HepG2 (cell line): ENCODE data around the gene SPEM2. TPM values are rescaled to one million over a fixed set of nuclear protein-coding genes. Genes with fewer than 3 reads are reported as not detected.

ENCODE experiments used
- ATAC-seq: fragments of 200-7000 bp; cut with Tn5 transposase; 3 replicates; pipeline ENCODE4 v1.9.1; 2020; ENCODE audit warnings: mild to moderate bottlenecking, moderate library complexity
- BruUV-seq: library from RNA; stranded (reverse); fragments of 400-500 nt; replicated peaks from 2 replicates; lab custom pipeline; 2021; lab: Mats Ljungman, UMichigan
- CTCF ChIA-PET: fragments of 300-600 bp; formaldehyde crosslinking; extraction: SDS; loops from one replicate; lab custom pipeline; 2021; ENCODE audit warnings: low total read pairs, inconsistent platforms, low intra/inter-chr PET ratio; lab: Yijun Ruan, JAX
- POLR2A ChIA-PET: fragments of 350-600 bp; sonication (Branson Sonifier 250); formaldehyde crosslinking; loops from one replicate; lab custom pipeline; 2020; ENCODE audit warnings: antibody characterized with exemption, inconsistent platforms; lab: Yijun Ruan, JAX
- DNase-seq: peaks from one replicate; pipeline ENCODE4 v3.0.0-alpha.2; 2015; ENCODE audit warnings: low spot score
- FAIRE-seq: peaks from 3 replicates; lab custom pipeline; 2011; peaks lifted over from hg19 to GRCh38; lab: Jason Lieb, UNC
- H2AFZ ChIP-seq: one replicate; pipeline ENCODE4 v1.6.1; 2011; ENCODE audit warnings: low read length, inconsistent platforms
- H3K27ac ChIP-seq: fragments of 300-600 bp; 3 replicates; pipeline ENCODE4 v1.8.0; 2011; ENCODE audit warnings: mixed run types, mild to moderate bottlenecking, mixed read lengths, low read length, inconsistent platforms; ENCODE audit not compliant: insufficient read depth; ENCODE audit errors: extremely low read length
- H3K27me3 ChIP-seq, 2 experiments: fragments of 200-600 bp in 1 of 2; 2 replicates in 1 of 2; 3 replicates in 1 of 2; pipeline versions ENCODE4 v1.6.0 to v1.8.0; 2011; ENCODE audit warnings: low read length in 2 of 2, mild to moderate bottlenecking in 2 of 2, moderate library complexity in 2 of 2, inconsistent platforms in 1 of 2; ENCODE audit not compliant: insufficient read depth in 2 of 2, control insufficient read depth in 1 of 2
- H3K36me3 ChIP-seq, 2 experiments: fragments of 200-600 bp in 1 of 2; replicated peaks in 1 of 2; 2 replicates in 1 of 2; 3 replicates in 1 of 2; pipeline versions ENCODE4 v1.5.1 to v1.8.0; 2011; ENCODE audit warnings: low read length in 2 of 2, inconsistent platforms in 1 of 2; ENCODE audit not compliant: insufficient read depth in 2 of 2, control insufficient read depth in 1 of 2
- H3K4me1 ChIP-seq: 2 replicates; pipeline ENCODE4 v1.5.1; 2012; ENCODE audit warnings: low read length, inconsistent platforms; ENCODE audit not compliant: insufficient read depth
- H3K4me2 ChIP-seq: 2 replicates; pipeline ENCODE4 v1.6.0; 2011; ENCODE audit warnings: low read depth, low read length, inconsistent platforms
- H3K4me3 ChIP-seq, 3 experiments: fragments of 200-600 bp in 1 of 3; sonication (generic), shearing (Covaris generic) in 1 of 3; replicated peaks in 1 of 3; 2 replicates each; pipeline ENCODE4 v1.5.1; 2011 to 2016; ENCODE audit warnings: low read length in 3 of 3, inconsistent platforms in 2 of 3, low read depth in 2 of 3, mild to moderate bottlenecking in 2 of 3, control low read depth in 1 of 3, mixed read lengths in 1 of 3; ENCODE audit not compliant: insufficient read depth in 1 of 3
- H3K79me2 ChIP-seq: one replicate; pipeline ENCODE4 v1.6.1; 2011; ENCODE audit warnings: low read length, inconsistent platforms; ENCODE audit not compliant: insufficient read depth
- H3K9ac ChIP-seq: 2 replicates; pipeline ENCODE4 v1.6.0; 2011; ENCODE audit warnings: mild to moderate bottlenecking, low read depth, low read length, inconsistent platforms; ENCODE audit not compliant: insufficient read depth
- H3K9me3 ChIP-seq: 2 replicates; pipeline ENCODE4 v1.5.1; 2012; ENCODE audit warnings: mild to moderate bottlenecking, low read length
- H4K20me1 ChIP-seq: 2 replicates; pipeline ENCODE4 v1.6.0; 2011; ENCODE audit warnings: inconsistent platforms, mild to moderate bottlenecking, low read length, moderate library complexity; ENCODE audit not compliant: insufficient read depth
- ARNTL ChIP-seq: sonication (generic); formaldehyde crosslinking; IDR thresholded peaks from 2 replicates; pipeline ENCODE4 v1.4.0; 2020; ENCODE audit warnings: mild to moderate bottlenecking, missing genetic modification reagents
- MIER3 ChIP-seq: IDR thresholded peaks from 2 replicates; pipeline ENCODE4 v1.6.1; 2016; ENCODE audit warnings: missing compliant biosample characterization, borderline replicate concordance
- MXD4 ChIP-seq: IDR thresholded peaks from 2 replicates; pipeline ENCODE4 v1.6.1; 2016; ENCODE audit warnings: mild to moderate bottlenecking, missing biosample characterization, missing genetic modification reagents
- MXI1 ChIP-seq: IDR thresholded peaks from 3 replicates; pipeline ENCODE4 v1.6.1; 2012; ENCODE audit warnings: low read depth, low read length, inconsistent platforms, borderline replicate concordance
- REPIN1 ChIP-seq: sonication (generic); formaldehyde crosslinking; IDR thresholded peaks from 2 replicates; pipeline ENCODE4 v1.8.0; 2022; ENCODE audit warnings: missing genetic modification reagents, low read depth, mild to moderate bottlenecking, borderline replicate concordance
- ZBTB20 ChIP-seq: sonication (generic); formaldehyde crosslinking; IDR thresholded peaks from 2 replicates; pipeline ENCODE4 v1.8.1; 2023; ENCODE audit warnings: missing genetic modification reagents, low read depth, mild to moderate bottlenecking, borderline replicate concordance
- ZNF329 ChIP-seq: sonication (generic); formaldehyde crosslinking; IDR thresholded peaks from 2 replicates; pipeline ENCODE4 v1.9.0; 2021; ENCODE audit warnings: low read depth, mild to moderate bottlenecking, missing genetic modification reagents
- ZNF335 ChIP-seq: sonication (generic); formaldehyde crosslinking; IDR thresholded peaks from 2 replicates; pipeline ENCODE4 v1.4.0; 2020; ENCODE audit warnings: missing genetic modification reagents
- ZNF562 ChIP-seq: sonication (generic); formaldehyde crosslinking; IDR thresholded peaks from 2 replicates; pipeline ENCODE4 v1.8.0; 2022; ENCODE audit warnings: missing genetic modification reagents, borderline replicate concordance
- WGBS: methylation state at CpG from one replicate; pipeline ENCODE4 v1.1.6; 2017; ENCODE audit warnings: low lambda C conversion rate; 5-methylcytosine and 5-hydroxymethylcytosine counted together
- in situ Hi-C: cut with HindIII; loops from 2 replicates; pipeline ENCODE4 v1.10.0; 2017; ENCODE audit warnings: low pct_unique_long_range_greater_than_20kb; ENCODE audit not compliant: extremely low pct_ligation_motif_present
- intact Hi-C: fragments of 100-400 bp; cut with micrococcal nuclease; formaldehyde crosslinking; loops from one replicate; pipeline ENCODE4 v1.10.0; 2022; ENCODE audit not compliant: unreplicated experiment
- polyA plus RNA-seq, 8 experiments: library from polyadenylated mRNA; depleted of rRNA in 3 of 8; stranded (reverse) in 7 of 8; unstranded in 1 of 8; fragments of >200 nt; fragmentation: Illumina TruSeq in 4 of 8; extraction: Trizol in 4 of 8; gene quantifications; 2 replicates each; pipeline versions ENCODE4 v1.2.1 to v1.2.3, GENCODE V29; 2011 to 2016; ENCODE audit warnings: low read depth in 4 of 8, missing spikeins in 1 of 8, mixed read lengths in 1 of 8; ENCODE audit not compliant: insufficient read depth in 1 of 8
- total RNA-seq, 5 experiments: library from RNA; depleted of rRNA; stranded (reverse); fragments of >200 nt; fragmentation: Illumina TruSeq; extraction: Trizol; gene quantifications; 2 replicates each; pipeline ENCODE4 v1.2.3, GENCODE V29; 2016; ENCODE audit warnings: low read depth in 1 of 5
- TF ChIP-seq, protein P1 (sequence below): sonication (generic); formaldehyde crosslinking; IDR thresholded peaks from 2 replicates; pipeline ENCODE4 v1.9.0; 2021; ENCODE audit warnings: missing genetic modification reagents, borderline replicate concordance
- TF ChIP-seq, protein P2 (sequence below): sonication (generic); formaldehyde crosslinking; IDR thresholded peaks from 2 replicates; pipeline ENCODE4 v1.5.0; 2020; ENCODE audit warnings: mild to moderate bottlenecking, low read depth, missing genetic modification reagents, borderline replicate concordance
- TF ChIP-seq, protein P3 (sequence below): IDR thresholded peaks from 2 replicates; pipeline ENCODE4 v1.6.1; 2016; ENCODE audit warnings: mild to moderate bottlenecking, missing biosample characterization, missing genetic modification reagents

Gene SPEM2
- total and polyA plus RNA-seq, 2 of the 13 experiments (the other 11 are each of a cell fraction or from before 2014, with no cell fraction given), result not detected

DNA sequence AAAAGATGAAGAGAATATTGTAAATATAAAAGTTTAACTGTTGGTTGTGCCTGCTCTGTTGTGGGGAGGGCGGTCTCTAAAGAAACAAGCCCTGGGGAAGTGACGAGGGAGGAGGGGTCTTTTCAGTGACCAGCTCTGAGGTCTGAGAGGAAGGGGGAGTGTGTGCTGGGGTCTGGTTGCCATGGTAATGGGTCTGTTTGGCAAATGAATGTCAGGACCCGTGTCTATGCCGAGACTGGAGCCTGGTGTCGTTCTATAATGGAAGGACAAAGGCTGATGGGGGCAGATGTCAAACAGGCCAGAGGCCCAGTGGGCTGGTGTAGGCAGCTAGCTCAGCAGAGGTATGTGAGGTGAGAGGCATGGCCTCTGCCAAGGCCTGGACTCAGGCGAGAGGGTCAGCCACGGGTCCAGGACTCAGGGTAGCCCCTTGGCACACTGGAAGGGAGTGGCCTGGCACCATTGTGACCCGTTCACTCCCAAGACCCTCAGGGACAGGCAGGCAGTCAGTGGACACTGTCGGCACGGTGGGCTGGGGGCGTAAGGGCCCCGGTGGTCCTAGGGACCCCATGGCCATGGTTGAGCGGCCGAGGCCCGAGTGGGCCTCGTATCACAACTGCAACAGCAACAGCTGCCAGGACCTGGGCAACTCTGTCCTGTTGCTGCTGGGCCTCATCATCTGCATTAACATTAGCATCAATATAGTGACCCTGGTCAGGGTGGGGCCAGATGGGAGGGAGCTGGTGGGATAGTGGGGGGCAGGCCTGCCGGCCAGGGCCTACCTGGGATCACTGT, 5.4 kb upstream of the SPEM2 start, which contains the start of gene SPEM1:
Gene SPEM1 (plus strand): TSS at position 506 of the 792 bp plus-strand sequence. CDS start 61 bp downstream, at position 567.
- Histone ChIP-seq H3K79me2 (no peaks in the 10 kb centered on the region), H2AFZ (no peak within 1 kb of the TSS), H4K20me1 (no peaks in the 10 kb centered on the region)
- FAIRE-seq, result no peak
- intact Hi-C loops, result no loop called here
- ATAC-seq, result peak; percentile 13; the same call in 1 of the 3 replicates
- 53% methylated on average over 8 of the region's 17 CpGs for WGBS
- no peak for TF ChIP-seq ZBTB20
- TF ChIP-seq, protein P1, sequence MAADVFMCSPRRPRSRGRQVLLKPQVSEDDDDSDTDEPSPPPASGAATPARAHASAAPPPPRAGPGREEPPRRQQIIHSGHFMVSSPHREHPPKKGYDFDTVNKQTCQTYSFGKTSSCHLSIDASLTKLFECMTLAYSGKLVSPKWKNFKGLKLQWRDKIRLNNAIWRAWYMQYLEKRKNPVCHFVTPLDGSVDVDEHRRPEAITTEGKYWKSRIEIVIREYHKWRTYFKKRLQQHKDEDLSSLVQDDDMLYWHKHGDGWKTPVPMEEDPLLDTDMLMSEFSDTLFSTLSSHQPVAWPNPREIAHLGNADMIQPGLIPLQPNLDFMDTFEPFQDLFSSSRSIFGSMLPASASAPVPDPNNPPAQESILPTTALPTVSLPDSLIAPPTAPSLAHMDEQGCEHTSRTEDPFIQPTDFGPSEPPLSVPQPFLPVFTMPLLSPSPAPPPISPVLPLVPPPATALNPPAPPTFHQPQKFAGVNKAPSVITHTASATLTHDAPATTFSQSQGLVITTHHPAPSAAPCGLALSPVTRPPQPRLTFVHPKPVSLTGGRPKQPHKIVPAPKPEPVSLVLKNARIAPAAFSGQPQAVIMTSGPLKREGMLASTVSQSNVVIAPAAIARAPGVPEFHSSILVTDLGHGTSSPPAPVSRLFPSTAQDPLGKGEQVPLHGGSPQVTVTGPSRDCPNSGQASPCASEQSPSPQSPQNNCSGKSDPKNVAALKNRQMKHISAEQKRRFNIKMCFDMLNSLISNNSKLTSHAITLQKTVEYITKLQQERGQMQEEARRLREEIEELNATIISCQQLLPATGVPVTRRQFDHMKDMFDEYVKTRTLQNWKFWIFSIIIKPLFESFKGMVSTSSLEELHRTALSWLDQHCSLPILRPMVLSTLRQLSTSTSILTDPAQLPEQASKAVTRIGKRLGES (CRISPR knock-in tag), result no peak
- no peak for TF ChIP-seq ZNF335 (CRISPR knock-in tag)
- no peak for TF ChIP-seq ARNTL (CRISPR knock-in tag)
- TF ChIP-seq, protein P2, sequence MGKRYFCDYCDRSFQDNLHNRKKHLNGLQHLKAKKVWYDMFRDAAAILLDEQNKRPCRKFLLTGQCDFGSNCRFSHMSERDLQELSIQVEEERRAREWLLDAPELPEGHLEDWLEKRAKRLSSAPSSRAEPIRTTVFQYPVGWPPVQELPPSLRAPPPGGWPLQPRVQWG (CRISPR knock-in tag), result no peak
- no peak for TF ChIP-seq MIER3 (CRISPR knock-in tag)
- TF ChIP-seq, protein P3, sequence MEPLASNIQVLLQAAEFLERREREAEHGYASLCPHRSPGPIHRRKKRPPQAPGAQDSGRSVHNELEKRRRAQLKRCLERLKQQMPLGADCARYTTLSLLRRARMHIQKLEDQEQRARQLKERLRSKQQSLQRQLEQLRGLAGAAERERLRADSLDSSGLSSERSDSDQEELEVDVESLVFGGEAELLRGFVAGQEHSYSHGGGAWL, result no peak
- no peak for TF ChIP-seq MXI1
- no peak for TF ChIP-seq ZNF562 (CRISPR knock-in tag)
- TF ChIP-seq MXD4 (CRISPR knock-in tag), result no peak
- TF ChIP-seq ZNF329, result no peak
- no peak for TF ChIP-seq REPIN1 (CRISPR knock-in tag)
- TF ChIP-seq, all 625 proteins: peak for 0
- peaks cover 2 to 5% of the 10 kb centered on the region in 2 experiments; a peak in 1 of 5 replicates for H3K27me3 ChIP-seq
- H3K4me1 ChIP-seq, result peaks cover 13% of the 10 kb centered on the region; the same call in 1 of the 2 replicates
- ChIA-PET CTCF (no interaction called here), POLR2A (interaction anchor here (1.8 kb wide), 1 partner anchor 16 kb away, joined by 11 read pairs; the partner anchor contains the start of gene TMEM256)
- no peak within 1 kb of the TSS for H3K9ac ChIP-seq
- in situ Hi-C loops, result no loop called here
- H3K27ac ChIP-seq, result no peak within 1 kb of the TSS
- no peaks in the 10 kb centered on the region for H3K9me3 ChIP-seq
- DNase-seq, result no peak
- no TSS peak for BruUV-seq
- H3K4me2 ChIP-seq, result no peak within 1 kb of the TSS
- no peaks in the 10 kb centered on the region for H3K36me3 ChIP-seq
- no peak within 1 kb of the TSS for H3K4me3 ChIP-seq
